ENCODE data around the gene CEMP1.
A peak's percentile ranks its signal among the peaks of the same experiment; 100 is the strongest.
"Not testable (repeated sequence)": the region's sequence is repeated elsewhere in the genome, so short reads cannot be mapped to it uniquely, and the experiment has no call there.

CEMP1 gene, protein sequence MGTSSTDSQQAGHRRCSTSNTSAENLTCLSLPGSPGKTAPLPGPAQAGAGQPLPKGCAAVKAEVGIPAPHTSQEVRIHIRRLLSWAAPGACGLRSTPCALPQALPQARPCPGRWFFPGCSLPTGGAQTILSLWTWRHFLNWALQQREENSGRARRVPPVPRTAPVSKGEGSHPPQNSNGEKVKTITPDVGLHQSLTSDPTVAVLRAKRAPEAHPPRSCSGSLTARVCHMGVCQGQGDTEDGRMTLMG

DNA sequence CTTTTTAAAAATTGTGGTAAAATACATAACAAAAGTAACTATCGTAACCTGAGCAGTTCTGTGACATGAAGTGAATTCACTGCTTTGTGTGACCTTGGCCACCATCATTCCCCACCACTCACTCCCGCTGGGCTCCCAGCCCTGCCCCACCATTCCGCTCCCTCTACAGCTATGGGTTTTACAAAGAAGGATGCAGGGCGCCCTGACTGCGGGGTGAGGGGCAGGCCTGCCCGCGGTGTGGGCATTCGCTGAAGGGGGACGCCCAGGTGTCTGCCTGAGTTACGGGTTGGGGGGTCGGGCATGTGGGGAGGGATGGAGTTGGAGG, at the start of gene CEMP1:
Gene CEMP1 (minus strand): TSS at position 38 of the 325 bp plus-strand sequence. CDS start 335 bp downstream, outside the sequence.
- DNase-seq (ENCODE audit: low read depth), result no peak

DNA sequence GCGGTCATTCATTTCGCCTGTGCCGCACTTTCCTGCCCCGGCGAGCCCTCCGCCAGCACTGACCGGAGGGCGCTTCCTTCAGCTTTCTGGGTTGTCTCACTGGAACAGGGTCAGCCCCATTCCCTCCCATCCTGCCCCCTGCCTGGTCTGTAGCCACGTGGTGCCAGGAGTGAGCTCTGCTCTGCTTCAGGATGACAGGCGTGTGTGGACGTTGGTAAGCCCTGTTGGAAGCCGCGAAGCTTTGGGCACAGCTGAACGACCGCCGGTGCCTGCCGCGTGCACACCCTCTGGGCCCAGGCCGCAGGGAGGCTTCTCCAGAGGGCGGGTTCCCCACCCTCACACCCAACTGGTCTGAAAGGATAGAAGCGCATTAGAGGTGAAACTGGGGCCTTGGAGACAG, 49.6 kb upstream of the CEMP1 start:
- DNase-seq (ENCODE audit: low read depth), result not testable (repeated sequence)

DNA sequence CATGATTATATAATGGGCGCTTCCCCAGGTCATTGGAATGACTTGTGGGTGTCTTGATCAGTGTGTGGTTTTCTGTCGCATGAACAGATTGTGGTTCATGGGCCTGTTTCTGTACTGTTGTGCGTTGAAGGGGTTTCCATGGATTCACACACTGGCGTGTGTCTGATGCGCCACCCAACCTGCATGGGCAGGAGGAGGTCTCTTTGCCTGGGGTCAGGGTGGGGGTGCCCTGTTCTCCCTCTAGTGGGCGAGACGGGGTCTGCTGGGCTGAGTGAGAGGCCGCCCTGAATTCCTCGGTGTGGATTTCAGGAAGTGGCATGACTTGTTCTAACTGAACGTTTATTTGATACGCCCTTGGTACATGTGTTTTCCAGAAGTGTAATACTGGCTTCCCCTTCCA, 48.9 kb upstream of the CEMP1 start:
- DNase-seq (ENCODE audit: low read depth), result not testable (repeated sequence)

DNA sequence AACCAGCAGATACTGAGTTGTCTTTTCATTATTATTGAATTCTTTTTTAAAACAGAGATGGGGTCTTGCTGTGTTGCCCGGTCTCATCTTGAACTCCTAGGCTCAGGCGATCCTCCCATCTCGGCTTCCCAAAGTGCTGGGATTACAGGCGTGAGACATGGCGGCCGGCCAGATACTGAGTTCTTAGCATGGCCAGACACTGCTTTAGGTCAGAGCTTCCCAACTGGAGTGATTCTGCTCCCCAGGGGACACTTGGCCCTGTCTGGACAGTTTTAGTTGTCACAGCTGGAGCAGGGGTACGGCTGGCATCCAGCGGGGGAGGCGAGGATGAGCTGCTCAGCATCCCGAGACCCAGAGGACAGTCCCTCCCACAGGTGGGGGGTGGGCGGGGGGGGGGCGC, 47.7 kb upstream of the CEMP1 start:
- DNase-seq (ENCODE audit: low read depth), result not testable (repeated sequence)

DNA sequence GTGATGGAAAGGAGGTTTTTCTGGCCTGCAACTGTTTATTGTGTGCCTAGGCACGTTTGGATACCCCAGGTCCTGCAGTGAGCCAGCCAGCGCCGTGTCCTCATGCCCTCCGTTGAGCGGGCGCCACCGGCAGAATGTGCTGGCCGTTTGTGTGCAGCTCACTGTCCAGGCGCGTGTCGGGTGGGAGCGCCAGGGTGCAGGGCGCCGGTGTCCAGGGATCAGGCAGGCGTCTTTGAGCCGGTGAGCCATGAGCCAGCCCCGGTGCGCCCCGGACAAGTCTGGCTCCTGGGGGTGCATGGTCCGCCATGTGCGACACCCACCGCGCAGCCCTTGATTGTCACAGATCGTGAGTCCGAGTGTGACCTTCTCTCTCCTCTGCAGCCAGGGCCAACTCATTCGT, 45.8 kb upstream of the CEMP1 start:
- DNase-seq (ENCODE audit: low read depth), result not testable (repeated sequence)

DNA sequence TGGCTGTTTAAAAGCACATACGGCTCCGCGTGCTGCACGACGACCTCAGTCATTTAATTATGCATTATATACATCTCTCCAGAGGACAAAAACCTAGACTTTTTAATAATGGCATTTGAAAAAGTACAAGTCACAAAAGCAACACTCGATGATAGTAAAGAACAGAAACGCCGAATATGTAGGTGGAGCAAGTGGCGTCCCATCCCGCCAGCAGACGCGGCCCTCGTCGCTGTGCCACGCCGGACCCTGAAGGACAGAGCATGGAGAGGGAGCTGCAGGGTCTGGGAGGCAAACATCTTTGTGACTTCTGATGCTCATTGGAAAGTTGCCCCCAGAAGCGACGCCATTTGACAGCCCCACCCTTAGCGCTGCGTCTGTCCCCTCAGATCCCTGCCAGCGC, 44.6 kb upstream of the CEMP1 start:
- DNase-seq (ENCODE audit: low read depth), result not testable (repeated sequence)

DNA sequence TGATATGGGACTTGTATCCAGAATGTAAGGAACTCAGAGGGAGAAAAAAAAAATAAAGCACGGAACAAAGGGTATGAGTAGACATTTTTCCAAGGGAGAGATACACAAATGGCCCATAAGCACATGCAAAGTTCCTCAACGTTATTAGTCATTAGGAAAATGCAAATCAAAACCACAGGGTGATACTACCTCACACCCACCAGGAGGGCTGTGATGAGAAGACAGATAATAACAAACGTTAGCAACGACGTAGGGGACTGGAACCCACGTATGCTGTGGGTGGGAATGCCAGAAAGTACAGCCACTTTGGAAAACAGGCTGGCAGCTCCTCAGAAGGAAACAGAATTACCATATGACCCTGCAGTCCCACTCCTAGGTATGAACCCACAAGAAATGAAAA, 41.5 kb upstream of the CEMP1 start:
- not testable (repeated sequence) for DNase-seq (ENCODE audit: low read depth)

DNA sequence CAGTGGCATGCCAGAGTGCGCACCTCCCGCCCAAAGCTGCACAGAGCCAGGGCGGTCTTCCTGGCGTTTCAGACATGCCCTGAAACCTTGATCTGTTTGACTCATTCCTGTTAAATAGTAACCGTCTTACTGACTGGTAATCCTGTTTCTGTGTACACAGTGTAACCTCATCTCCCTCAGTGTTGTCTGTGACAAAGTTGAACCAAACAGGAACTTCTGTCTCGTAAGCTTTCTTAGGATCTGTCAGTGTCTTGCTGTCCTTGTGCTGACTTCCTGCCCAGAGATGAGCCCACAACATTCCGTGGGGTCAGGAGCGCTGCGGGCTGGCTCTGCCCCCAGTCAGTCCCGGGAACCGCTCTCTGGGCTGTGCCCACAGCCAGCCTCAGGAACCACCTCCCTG, 37.4 kb upstream of the CEMP1 start:
- DNase-seq (ENCODE audit: low read depth), result not testable (repeated sequence)

DNA sequence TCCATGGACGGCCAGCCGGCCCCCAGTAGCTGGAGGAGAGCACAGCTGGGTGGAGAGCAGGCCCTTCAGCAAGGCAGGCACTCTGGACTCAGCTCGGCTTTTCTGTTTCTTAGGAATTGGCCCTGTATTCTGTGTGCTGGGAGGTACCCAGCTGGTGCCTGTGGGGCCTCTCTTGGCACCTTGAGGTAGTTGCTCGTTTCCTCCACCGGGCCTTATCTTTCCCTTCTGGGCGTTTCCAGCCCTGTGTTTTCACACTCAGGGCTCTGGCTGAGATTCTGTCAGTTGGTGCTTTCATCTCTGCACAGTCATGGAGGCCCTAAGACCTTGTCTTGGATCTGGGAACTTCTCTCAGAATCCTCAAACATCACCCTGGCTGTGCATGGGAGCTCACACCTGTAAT, 36.3 kb upstream of the CEMP1 start:
- not testable (repeated sequence) for DNase-seq (ENCODE audit: low read depth)

DNA sequence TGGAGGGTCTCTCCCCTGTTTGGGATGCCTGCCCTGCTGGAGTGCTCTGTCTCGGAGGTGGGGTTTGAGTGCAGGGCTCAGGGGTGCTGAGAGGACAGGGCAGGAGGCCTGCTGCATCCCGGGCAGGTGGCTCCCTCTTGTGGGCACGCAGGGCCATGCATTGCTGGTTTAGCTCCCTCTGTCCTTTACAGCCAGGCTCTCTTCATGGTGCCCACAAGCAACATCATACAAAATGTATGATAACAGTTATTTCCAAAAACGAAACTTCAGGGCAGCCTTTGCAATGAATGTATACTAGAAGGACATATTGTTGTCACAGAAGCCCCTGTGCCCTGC, 29.6 kb upstream of the CEMP1 start:
- not testable (repeated sequence) for DNase-seq (ENCODE audit: low read depth)

DNA sequence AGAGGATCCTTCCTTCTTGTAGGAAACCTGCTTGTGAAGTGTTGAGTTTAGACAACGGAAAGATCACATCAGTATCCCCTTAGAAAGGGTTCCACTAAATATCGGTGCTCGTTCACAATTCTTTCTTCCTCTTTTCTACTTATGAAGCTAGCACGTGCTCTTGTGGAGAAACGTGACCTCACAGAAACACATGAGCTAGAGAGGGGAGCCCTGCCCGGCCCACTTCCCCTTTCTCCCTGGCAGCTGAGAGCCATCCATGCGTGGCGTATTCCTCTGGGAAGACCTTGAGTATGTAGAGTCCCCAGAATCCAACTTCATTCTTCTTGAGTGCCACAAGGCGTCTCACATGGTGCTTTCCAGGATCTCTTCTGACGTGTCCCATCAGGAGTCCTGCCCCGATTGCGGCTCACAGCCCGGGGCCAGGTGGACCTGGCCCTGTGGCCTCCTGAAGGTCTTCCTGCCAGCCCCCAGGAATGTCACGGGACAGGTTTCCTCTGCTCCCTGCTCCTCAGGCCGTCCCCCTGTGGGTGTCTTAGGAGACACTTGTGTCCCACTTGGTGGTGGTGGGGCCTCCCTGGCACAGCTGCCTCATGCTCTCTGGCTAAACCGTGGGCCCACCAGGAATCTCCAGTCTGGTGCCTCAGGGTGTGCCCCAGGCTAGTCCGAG, 29.1 kb upstream of the CEMP1 start:
- DNase-seq (ENCODE audit: low read depth), result not testable (repeated sequence)

DNA sequence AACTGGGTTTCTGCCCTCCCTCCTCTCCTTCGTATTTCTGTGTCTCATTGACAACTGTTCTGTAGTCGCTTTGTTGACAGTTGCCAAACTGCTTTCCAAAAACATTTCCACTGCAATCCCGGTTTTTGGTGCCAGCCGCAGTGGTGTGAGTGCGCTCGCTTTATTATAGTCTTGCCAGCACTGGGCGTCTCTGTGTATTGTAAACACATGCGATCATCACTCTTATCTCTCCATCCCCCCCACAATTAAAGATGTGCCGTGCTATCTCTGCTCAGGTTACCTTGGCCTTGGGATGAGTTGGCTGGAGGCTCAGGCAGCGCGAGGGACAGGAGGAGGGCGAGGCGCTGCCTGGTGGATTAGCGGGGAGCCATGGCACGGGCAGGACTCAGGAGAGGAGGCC, 25.9 kb upstream of the CEMP1 start:
- not testable (repeated sequence) for DNase-seq (ENCODE audit: low read depth)

DNA sequence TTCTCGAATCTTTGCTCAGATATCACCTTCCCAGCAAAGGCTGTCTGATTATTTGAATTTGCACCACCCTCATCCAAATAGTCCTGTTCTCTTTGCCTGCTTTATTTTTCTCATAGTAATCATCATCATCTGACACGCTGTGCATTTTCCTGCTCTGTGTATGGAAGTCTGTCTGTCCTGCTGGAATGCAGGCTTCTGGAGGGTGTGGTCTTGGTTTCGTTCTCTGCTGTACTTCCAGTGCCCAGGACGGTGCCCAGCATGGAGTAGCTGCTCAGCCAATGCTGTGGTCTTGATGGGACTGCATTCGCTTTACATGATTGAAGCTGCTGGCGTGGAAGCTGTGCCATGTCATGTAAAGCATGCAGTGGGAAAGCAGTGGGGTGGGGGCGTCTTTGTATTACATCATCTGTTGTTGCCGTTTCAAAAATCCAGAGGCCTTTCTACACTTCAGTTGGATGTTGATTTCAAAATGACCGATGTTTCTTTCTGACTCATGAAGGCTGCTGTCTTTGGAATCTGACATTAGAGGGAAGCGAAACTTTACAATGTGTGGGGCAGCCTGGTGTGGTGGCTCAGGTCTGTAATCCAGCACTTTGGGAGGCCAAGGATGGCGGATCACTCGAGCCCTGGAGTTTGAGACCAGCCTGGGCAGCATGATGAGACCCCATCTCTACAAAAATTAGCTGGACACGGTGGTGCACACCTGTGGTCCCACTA, 23.7 kb upstream of the CEMP1 start:
- DNase-seq (ENCODE audit: low read depth), result not testable (repeated sequence)

DNA sequence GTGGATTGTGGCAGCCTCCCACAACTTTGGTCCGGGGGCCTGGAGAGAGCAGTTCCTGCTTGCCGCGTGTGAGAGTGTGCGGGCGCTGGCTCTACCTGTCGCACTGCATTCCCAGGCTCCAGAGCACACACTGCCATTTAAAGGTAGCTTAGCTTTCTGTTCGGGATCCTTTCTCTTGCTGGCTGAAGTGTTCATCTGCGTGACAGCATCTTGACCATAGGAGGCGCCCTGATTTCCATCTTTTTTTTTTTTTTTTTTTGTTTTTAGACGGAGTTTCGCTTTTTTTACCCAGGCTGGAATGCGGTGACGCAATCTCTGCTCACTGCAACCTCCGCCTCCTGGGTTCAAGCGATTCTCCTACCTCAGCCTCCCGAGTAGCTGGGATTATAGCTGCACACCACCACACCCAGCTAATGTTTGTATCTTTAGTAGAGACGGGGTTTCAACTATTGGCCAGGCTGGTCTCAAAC, 20.2 kb upstream of the CEMP1 start:
- peak; percentile 50 for DNase-seq (ENCODE audit: low read depth)

DNA sequence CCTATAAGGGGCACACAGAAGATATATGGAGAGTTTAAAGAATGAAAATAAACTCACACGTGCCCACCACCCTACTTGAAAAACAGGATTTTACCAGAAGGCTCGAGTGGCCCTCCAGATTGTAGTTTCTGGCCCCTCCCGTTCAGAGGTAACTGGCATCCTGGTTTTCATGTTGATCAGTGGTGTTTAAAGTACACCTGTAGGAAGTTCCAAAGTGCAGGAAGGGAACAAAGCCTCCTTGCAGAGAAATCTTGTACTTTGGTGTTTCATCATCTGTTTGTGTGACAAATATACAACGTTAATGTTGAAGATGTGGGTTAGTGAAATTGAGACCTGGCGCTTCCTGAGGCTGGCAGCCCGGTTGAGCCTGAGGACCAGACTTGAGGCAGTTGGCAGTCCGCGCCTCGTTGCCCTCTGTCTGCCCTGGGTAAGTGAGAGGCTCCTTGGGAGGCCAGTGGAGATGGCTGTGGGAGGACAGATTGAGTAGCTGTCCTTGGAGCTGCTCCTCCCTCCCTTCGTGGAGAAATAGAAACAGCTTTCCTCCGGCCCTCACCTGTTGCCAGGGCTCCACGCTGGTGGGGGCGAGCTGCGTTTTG, 19.2 kb upstream of the CEMP1 start:
- not testable (repeated sequence) for DNase-seq (ENCODE audit: low read depth)

DNA sequence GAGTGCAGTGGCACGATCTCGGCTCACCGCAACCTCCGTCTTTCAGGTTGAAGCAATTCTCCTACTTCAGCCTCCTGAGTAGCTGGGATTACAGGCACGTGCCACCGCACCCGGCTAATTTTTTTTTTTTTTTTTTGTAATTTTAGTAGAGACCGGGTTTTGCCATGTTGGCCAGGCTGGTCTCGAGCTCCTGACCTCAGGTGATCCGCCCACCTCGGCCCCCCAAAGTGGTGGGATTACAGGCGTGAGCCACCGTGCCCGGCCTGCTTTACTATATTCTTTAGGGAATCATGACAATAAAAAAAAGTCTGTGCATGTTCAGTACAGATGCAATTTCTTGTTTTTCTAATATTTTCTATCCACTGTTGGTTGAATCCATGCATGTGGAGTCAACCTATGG, 12.6 kb upstream of the CEMP1 start:
- not testable (repeated sequence) for DNase-seq (ENCODE audit: low read depth)

DNA sequence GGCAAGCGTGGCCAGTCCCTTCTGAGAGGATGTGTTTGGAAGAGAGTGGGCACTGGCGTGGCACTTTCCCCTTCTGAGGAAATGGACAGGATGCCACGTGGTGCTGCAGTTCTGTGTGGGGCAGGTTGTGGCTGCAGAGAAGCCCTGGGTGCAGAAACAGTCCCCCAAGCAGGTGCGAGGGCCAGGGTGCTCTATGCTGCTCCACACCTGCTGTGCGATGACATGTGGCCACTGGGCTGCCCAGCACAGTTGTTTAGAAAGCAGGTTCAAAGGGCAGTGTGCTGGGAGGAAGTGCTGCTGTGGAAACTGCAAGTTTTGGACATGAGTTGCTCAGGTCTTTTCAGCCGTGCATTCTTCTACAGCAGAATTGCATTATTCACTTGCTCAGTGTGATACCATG, 10.2 kb upstream of the CEMP1 start:
- peak; percentile 41 for DNase-seq (ENCODE audit: low read depth)

DNA sequence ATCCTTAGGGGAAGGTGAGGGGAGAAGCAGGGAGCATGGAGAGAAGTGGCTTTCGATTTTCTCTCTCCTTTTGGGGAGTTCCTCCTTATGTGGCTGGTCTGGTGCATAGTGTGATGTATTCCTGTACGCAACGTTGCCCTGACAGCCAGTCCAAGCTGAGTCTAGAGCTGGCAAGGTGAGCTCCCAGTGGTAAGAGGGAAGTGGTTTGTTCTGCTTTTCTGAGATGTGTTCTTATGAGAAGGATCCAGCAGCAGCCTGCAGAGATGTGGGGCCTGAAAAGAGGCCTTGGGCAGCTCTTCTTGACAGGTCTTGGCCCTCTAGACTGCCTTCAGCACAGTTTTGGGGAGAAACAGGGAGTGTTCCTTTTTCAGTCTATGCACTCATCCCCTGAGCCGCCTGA, 9.7 kb upstream of the CEMP1 start:
- not testable (repeated sequence) for DNase-seq (ENCODE audit: low read depth)

DNA sequence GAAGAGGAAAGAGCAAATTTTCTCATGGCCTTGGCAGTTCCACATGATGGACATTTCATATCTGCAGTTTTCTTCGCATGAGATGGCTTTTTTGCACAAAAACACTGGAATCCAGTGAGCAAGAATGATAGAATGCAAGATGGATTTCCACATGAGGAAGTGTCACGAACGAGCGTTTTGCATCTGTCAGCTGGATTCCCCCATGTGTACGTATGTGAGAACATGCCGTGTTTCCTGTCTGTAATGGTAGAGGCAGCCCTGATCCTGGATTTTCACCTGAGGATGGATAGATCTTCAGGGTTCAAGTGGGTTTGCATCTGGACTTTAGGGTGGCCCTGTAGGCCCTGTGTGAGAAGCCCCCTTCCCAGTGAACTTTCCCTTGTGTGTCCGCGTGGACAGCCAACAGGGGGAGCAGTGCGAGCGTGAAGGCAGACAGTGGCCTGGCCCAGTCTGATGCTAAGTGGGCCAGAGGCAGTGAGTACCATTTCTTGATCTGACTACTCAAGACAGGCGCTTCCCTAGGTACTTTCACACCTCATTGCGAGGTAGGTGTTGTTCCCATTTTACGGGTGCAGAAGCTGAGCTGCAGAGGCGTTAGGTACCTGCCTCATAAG, 8.7 kb upstream of the CEMP1 start:
- peak; percentile 24 for DNase-seq (ENCODE audit: low read depth)

DNA sequence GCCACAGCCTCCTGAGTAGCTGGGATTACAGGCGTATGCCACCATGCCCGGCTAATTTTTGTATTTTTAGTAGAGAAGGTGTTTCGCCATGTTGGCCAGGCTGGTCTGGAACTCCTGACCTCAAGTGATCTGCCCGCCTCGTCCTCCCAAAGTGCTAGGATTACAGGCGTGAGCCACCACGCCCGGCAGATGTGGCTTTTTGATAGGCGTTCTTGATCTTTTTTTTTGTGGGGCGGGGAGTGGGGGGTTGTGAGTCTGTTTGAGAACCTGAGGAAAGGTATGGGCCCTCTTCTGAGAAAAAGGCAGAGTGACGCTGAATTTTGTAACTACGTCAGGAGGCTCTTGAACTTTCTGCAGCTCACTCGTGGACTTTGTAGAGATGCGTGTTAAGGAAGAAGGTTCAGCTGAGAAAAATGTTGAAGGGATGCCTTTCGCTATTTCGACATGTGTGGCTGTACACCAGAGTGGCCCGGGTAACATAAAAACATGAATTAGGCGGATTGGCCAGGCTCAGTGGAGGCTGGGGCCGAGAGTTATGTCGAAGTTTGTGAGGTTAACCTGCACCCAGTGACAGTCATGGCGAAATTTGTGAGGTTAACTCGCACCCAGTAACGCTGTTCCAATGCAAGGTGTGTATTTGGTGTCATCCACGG, 8.1 kb upstream of the CEMP1 start:
- not testable (repeated sequence) for DNase-seq (ENCODE audit: low read depth)

DNA sequence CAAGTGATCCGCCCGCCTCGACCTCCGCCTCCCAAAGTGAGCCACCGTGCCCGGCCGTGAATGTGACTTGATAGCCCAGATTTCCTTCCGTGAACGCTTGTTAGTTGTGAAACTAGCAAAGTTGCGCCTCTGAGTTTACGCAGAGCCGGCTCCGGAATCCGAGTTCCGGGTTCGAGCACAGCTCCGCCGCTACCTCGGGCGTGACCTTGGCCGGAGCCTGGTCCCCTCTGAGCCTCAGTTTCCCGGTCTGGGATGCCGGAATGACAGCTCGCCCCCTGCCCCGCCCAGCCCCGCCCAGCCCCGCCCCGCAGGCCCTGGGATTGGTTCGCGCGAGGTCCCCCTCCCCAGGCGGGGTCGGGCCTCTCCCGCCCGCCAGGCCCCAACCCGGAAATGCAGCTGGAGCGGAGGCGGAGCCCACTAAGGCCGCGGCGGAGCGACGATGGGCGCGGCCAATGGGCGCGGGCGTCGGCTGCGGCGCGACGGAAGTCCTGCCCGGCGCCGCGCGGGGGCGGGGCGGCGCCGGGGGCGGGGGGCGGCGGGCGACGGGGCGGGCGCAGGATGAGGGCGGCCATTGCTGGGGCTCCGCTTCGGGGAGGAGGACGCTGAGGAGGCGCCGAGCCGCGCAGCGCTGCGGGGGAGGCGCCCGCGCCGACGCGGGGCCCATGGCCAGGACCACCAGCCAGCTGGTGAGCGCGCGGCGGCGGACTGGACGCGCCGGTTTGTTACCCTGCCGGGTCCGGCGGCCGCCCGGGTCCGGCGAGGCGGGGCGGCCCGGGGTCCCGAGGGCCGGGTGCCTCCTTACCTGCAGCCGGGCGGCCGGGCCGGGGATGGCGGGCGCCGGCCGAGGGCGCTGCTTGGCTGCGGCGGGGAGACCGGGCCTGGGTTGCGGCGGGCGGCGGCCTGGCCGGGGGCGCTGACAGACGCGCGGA, 6.5 kb upstream of the CEMP1 start, which contains the start of gene PDPK1:
Gene PDPK1 (plus strand): TSS at position 571 of the 929 bp plus-strand sequence. CDS start 92 bp downstream, at position 663.
- peak; percentile 94 for DNase-seq (ENCODE audit: low read depth)
